Fibroblast of upper back skin (primary cell): ENCODE data around the gene EHD2.
A peak's percentile ranks its signal among the peaks of the same experiment; 100 is the strongest.
"Not testable (repeated sequence)": the region's sequence is repeated elsewhere in the genome, so short reads cannot be mapped to it uniquely, and the experiment has no call there.

Experiments used
- DNase-seq: peaks from one replicate; pipeline ENCODE4 v3.0.0-alpha.2; 2013

EHD2 gene, protein sequence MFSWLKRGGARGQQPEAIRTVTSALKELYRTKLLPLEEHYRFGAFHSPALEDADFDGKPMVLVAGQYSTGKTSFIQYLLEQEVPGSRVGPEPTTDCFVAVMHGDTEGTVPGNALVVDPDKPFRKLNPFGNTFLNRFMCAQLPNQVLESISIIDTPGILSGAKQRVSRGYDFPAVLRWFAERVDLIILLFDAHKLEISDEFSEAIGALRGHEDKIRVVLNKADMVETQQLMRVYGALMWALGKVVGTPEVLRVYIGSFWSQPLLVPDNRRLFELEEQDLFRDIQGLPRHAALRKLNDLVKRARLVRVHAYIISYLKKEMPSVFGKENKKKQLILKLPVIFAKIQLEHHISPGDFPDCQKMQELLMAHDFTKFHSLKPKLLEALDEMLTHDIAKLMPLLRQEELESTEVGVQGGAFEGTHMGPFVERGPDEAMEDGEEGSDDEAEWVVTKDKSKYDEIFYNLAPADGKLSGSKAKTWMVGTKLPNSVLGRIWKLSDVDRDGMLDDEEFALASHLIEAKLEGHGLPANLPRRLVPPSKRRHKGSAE

DNA sequence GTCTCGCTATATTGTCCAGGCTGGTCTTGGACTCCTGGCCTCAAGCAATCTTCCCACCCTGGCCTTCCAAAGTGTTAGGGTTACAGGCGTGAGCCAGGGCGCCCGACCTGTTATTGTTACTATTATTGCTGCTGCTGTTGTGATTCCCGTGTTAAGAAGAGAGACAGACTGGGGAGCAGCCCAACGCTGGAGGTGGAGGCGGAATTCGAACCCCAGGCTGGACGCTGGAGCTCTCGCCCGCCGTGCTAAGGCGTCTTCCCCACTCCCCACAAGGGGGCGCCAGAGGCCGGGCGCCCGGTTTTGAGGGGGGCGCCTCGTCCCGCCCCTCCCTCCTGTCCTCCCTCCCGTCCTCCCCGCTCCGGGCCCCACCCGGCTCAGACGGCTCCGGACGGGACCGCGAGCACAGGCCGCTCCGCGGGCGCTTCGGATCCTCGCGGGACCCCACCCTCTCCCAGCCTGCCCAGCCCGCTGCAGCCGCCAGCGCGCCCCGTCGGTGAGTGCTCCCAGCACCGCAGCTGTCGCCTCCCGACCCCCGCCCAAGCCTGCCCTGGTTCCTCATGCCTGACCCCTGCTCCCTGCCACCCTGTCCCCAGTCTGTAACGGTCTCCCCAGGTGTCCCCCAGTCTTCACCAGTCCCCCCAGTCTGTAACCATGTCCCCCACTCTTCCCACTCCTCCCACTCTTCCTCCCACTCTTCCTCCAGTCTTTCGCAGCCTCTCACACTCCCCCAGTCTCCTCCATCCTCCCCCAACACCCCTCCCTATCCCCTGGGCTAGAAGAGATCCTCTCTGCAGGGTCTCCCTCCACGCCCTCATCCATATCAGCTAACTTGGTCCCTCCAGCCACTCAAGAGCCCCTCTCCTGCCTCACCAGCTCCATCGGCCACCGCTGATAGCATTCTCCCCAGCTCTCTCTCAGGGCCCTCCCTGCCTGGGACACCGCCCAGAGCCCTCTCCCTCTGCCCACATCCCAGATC lies at the start of gene EHD2:
Gene EHD2 (plus strand): TSS at position 377 of the 976 bp plus-strand sequence. CDS start 3,191 bp downstream, outside the sequence.
- peak; percentile 76 for DNase-seq

DNA sequence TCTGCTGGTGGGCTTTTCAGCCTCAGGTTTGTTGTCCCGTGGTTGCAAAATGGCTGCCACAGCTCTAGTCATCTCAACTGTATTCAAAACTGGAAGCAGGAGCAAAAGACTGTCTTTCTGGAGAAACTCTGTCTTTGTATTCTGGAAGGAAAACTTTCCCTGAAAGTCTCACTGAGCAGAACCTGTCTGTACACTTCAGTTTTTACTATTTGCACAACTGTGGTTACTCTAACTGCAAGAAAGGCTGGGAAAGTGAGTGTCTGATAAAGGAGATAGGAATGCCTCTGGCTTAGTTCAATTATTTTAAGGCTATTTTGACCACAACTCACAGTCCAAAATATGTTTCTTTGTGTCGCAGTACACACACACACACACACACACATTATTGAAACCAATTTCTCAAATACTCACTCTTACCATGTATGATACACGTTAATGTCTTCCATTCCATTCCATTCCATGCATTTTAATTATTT lies 49.7 kb upstream of the EHD2 start:
- peak; percentile 96 for DNase-seq

DNA sequence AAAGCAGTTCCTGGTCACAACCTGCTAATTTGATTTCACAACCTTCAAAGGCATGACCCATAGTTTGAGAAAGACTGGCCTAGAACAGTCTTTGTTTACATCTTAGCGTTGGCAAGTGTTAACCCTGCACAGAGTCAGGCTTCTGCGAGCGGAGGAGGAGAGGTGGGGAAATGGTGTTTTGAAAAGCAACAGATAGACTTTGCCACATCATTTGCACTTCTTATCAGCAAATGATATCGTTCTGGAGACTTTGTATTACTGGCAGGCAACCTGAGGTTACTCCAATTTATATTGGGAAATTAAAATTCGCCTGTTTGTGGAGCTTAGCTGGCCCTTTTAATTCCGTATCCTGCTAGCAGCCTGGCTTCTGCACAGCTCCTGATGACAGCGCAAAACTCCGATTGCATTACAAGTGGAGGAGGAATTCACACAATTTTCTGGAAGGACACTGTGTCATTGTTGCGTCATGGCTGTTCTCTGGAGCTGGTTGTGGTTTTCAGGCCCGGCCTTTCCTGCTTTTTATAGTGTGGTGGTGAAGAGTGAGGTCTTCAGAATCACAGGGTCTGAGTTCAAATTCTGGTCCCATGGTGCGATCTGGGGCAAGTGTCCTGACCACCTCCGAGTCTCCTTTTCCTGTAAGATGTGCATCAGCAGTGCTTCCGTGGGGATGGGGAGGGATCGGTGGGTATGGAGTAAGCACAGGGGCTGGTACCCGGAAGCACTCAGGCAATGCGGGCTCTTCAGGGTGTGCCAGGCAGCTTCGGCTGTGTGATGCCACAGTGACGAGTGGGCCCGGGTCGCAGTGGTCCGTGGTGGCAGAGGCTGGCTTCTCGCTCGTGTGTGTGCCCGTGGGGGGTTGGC lies 49.1 kb upstream of the EHD2 start:
- peak; percentile 98 for DNase-seq

DNA sequence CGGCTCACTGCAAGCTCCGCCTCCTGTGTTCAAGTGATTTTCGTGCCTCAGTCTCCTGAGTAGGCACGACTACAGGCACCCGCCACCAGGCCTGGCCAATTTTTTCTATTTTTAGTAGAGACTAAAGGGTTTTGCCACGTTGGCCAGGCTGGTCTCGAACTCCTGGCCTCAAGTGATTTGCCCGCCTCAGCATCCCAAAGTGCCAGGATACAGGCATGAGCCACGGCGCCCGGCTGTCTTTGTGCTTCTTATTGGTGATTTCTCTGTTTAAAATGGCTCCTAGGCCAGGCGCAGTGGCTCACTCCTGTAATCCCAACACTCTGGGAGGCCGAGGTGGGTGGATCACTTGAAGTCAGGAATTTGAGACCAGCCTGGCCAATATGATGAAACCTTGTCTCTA lies 44.7 kb upstream of the EHD2 start:
- not testable (repeated sequence) for DNase-seq

DNA sequence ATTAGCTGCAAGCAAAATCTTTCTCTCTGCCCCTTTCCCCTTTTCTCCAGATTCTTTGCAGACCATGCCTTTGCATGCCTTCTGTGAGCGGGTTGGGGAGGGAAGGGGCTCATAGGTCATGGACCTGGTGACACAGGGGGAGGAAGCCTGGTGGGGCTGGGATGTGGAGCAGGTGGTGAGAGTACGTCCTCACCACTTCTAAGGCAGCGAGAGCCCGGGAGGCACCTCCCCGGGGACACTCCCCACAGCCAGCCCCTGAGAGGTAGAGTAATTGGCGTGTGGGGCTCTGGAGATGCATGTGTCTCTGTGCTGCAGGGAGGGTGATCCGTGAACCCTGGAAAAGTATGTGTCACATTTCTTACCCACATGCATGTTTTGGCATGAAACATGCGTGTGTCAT lies 42.5 kb upstream of the EHD2 start:
- DNase-seq, result no peak

DNA sequence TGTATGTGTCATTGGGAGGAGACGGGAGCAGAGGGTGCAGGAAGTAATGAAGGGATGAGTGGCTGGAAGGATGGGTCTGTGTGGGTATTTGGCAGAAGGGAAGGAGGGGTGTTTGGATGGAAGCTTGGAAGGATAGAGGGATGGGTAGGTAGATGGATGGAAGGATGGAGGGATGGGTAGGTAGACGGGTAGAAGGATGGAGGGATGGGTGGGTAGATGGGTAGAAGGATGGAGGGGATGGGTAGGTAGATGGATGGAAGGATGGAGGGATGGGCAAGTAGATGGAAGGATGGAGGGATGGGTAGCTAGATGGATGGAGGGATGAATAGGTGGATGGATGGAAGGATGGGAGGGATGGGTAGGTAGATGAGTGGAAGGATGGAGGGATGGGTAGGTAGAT lies 41.7 kb upstream of the EHD2 start:
- DNase-seq, result no peak

DNA sequence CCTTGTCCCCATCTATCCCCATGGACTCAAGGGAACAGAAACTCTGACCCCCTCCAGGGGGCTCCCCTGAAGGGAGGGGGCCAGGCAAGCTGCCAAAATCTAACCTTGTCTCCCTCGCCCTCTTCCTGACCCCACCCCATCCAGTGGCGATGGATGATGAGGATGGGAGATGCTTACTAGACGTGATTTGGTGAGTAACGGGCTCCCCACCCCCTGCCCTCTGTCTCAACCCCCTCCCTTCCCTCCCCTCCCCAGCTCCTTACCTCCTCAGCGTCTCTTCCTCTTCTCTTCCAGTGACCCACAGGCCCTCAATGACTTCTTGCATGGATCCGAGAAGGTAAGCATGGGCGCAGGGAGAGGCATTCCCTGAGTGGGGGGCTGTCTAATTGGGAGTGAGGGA lies 39.8 kb upstream of the EHD2 start:
- DNase-seq, result no peak

DNA sequence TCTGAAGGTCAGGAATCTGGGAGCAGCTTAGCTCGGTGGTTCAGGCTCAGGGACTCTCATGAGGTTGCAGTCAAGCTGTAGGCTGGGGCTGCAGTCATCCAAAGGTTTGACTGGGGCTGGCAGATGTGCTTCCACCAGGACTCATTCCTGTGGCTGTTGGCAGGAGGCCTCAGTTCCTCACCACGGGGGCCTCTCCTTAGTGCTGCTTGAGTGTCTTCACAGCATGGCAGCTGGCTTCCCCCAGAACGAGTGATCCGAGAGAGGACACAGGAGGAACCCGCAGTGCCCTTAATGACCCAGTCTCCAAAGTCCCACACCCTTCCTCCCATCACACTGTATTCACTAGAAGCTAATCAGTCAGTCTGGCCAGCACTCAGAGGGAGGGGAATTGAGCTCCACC lies 38.7 kb upstream of the EHD2 start:
- no peak for DNase-seq

DNA sequence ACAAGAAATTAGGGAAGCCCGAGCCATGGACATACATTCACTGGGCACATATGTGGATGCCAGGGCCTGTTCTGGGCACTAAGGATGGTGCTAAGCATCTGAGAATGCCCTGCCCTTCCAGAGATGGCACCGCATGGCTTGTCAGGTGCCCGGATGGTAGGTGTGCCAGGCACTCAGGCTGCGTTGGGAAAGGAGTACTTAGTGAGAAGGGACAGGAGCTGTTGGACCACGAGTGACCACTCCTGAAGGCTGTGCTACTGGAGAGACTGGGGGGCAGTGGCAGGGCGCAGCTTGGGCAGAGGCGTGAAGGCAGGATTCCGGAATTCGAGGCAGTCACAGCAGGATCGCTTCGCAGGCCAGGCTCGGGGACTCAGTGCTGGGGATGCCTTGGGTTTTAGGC lies 38.0 kb upstream of the EHD2 start:
- no peak for DNase-seq

DNA sequence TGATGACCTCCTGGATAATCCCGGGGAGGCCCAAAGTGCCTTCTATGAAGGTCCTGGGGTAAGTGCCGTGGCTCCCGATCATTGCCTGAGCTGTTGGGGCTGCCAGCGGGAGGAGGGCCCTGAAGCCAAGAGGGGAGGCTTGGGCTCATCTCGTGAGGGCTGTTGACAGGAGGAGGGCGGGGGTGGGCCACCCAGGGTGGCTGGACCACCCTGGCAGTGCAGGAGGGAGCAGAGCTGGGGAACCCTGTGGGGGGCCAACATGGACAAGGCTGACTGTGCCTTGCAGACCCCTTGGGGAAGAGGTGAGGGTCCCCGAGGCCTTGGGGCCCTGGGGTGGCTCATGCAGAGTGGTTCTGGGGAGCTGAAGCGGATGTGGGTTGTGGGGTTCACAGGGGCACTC lies 37.4 kb upstream of the EHD2 start:
- no peak for DNase-seq

DNA sequence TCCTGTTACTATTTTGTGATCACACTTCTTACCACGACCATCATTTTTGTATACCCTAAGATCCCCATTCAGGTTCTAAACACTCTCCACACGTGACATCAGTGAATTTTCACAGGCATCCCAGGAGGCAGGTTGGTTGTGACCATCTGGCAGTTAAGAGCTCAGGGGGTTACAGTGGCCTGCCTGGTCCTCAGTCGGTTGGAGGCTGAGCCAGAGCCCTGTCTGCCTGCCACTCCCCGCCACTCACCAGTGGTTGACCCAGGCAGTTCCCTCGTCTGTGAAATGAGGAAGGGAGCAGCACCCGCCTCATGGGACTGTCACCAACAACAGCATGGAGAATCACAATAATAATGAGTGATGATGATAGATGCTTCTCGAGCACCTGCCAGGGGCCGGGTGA lies 36.4 kb upstream of the EHD2 start:
- DNase-seq, result no peak

DNA sequence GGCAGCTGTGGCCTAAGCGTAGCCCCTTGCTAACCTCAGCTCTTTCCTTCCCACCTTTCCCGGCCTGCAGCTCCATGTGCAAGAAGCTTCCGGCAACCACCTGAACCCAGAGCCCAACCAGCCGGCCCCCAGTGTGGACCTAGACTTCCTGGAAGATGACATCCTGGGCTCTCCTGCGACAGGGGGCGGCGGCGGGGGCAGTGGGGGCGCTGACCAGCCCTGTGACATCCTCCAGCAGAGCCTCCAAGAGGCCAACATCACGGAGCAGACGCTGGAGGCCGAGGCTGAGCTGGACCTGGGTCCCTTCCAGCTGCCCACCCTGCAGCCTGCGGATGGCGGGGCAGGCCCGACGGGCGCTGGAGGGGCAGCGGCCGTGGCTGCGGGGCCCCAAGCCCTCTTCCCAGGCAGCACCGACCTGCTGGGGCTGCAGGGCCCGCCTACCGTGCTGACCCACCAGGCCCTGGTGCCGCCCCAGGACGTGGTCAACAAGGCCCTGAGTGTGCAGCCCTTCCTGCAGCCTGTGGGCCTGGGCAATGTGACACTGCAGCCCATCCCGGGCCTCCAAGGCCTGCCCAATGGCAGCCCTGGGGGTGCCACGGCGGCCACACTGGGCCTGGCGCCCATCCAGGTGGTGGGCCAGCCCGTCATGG lies 33.8 kb upstream of the EHD2 start:
- no peak for DNase-seq

DNA sequence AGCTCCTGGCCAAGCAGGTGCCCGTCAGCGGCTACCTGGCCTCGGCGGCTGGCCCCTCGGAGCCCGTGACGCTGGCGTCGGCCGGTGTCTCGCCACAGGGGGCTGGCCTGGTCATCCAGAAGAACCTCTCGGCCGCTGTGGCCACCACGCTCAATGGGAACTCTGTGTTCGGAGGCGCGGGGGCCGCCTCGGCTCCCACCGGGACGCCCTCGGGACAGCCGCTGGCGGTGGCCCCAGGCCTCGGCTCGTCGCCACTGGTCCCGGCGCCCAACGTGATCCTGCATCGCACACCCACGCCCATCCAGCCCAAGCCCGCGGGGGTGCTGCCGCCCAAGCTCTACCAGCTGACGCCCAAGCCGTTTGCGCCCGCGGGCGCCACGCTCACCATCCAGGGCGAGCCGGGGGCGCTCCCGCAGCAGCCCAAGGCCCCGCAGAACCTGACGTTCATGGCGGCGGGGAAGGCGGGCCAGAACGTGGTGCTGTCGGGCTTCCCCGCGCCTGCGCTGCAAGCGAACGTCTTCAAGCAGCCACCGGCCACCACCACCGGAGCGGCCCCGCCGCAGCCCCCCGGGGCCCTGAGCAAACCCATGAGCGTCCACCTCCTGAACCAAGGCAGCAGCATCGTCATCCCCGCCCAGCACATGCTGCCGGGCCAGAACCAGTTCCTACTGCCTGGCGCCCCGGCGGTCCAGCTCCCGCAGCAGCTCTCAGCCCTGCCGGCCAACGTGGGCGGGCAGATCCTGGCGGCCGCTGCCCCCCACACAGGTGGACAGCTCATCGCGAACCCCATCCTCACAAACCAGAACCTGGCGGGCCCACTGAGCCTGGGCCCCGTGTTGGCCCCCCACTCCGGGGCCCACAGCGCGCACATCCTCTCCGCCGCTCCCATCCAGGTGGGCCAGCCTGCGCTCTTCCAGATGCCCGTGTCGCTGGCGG lies 33.0 kb upstream of the EHD2 start:
- DNase-seq, result no peak

DNA sequence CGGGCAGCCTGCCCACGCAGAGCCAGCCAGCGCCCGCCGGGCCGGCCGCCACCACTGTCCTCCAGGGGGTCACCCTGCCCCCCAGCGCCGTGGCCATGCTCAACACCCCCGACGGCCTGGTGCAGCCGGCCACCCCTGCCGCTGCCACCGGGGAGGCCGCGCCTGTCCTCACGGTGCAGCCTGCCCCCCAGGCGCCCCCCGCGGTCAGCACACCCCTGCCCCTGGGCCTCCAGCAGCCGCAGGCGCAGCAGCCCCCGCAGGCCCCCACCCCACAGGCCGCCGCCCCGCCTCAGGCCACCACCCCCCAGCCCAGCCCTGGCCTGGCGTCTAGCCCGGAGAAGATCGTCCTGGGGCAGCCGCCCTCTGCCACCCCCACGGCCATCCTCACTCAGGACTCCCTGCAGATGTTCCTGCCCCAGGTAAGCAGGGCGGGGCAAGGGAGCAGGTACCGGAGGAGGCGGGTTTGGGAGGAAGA lies 32.3 kb upstream of the EHD2 start:
- DNase-seq, result no peak

DNA sequence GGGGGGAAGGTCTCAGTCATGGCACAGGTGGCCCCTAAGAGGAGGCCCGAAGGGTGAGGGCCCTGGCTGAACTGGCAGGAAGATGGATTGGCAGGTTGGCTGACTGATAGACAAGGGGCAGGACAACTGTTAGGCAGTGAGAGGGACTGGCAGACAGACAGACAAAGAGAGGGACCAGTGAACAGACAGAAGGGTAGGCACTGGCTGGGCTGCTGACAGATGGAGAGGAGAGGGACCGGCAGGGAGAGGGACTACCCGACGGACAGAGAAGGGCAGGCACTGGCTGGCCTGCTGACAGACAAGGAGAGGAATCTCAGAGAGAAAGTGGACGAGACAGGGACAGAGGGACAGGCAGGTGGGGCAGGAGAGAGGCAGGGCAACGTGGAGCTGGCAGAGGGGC lies 31.8 kb upstream of the EHD2 start:
- no peak for DNase-seq

DNA sequence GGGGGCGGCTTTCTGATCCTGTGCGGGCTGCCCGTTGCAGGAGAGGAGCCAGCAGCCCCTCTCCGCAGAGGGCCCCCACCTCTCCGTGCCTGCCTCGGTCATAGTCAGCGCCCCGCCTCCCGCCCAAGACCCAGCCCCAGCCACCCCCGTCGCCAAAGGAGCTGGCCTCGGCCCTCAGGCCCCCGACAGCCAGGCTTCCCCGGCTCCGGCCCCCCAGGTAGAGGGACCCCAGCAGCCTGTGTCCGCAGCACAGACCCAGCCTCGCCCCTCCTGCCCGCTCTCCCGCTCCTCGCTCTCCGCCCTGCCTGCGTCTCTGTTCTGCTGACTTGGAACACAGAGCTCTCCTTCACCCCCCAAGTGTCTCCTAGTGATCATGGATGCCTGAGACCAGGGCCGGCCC lies 31.3 kb upstream of the EHD2 start:
- no peak for DNase-seq

DNA sequence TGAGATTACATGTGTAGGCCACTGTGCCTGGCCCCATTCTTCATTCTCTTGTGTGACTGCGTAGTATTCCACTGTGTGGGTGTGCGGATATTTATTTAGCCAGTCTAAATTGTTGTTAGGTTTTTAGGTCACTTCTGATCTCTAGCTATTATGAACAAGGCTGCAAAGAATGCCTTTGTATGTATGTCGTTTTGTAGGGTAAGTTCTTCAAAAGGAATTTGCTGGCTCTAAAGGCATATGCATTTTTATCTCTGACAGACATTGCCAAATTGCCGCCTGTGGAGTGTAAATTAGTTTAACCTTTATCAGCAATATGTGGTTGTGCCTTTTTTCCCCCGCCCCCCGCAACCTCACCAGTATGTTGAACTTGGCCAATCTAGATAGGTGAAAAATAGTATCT lies 30.3 kb upstream of the EHD2 start:
- DNase-seq, result no peak

DNA sequence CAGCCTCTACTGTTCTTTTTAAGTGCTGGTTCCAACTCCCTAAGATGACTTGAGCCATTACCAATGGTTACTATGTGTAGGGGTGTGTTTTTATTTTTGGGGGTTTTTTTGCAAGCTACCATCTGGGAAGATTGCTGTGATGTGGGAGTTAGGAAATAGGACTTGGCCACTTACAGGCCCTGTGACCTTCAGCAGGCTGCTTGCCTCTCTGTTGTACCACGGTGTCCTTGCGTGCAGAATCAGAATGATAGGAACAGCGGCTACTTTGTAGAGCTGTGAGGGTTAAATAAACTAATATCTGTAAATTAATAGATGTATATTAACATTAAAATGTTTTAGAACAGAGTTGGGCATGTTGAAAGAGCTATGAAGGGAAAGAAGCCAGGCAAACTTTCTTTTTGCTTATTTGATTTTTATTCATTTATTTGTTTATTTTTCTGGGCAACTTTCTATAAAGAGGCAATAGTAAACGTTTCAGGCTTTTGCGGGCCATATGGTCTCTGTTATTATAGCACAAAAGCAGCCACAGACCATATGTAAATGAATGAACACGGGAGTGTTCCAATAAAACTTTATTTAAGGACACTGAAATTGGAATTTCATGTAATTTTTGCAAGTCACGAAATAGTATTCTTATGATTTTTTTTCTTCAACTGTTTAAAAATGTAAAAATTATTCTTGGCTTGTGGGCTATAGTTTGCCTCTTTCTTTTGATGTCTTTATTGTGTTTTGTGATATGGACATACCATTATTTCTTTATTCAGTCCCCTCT lies 26.4 kb upstream of the EHD2 start:
- DNase-seq, result no peak

DNA sequence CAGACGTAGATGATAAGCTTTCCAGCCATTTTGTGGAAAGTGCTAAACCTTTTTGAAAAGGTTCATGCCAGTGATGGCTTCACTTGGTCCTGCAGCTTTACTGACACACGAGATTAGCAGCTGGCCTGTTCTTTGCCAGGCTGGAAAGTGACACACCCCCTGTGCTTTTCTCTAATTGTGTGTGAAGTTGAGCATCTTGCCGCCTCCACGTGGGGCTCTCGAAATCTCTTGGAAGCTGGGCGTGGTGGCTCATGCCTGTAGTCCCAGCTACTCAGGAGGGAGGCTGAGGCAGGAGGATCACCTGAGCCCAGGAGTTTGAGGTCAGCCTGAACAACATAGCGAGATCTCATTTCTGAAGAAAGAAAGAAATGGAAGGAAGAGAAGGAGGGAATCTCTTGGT lies 25.3 kb upstream of the EHD2 start:
- DNase-seq, result no peak

DNA sequence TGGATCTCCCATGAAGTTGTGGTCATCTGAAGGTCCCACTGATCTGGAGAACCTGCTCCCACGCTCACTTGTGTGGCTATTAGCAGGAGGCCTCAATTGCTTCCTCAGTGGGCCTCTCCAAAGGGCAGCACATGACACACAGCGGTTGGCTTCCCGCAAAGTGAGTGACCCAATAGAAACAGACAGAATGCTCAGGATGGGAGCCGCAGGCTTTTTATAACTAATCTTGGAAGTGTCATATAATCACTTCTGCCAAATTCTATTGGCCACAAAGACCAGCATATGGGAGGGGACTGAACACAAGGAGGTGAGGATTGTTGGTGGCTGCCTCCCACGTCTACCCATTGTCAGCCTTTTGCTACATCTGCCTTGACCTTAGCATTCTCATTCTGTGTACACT lies 22.1 kb upstream of the EHD2 start:
- no peak for DNase-seq
